GM10266 (cell line): Measurements from ENCODE around the gene ZNF19.

Experiments
- DNase-seq: peaks from one replicate; pipeline ENCODE4 v3.0.0; 2012; ENCODE audit errors: extremely low spot score
- TF ChIP-seq, protein P1 (sequence below): IDR thresholded peaks from 2 replicates; pipeline ENCODE4 v1.5.1; 2012; ENCODE audit warnings: mild to moderate bottlenecking, low read depth; ENCODE audit not compliant: control insufficient read depth, insufficient read depth; ENCODE audit errors: missing control alignments

Gene ZNF19

DNA sequence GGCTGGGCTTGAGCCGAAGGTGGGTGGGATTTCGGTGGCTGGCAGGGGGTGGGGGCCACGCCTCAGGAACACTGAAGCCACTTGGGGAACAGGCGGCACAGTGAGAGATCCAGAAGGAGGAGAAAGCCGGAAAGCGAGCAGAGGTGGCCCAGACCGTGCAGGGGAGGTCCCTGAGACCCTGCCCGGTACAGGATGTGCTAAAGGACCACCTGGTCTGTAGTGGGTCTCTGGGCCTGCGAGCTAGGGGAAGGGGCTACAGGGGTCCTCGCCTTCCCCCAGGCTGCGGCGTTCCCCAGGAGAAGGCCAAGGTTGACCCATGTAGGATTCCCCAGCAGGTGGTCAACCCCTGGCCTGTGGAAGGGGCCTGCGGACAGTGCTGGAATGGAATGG, 47.1 kb downstream of the ZNF19 start, which contains the start of gene TLE7:
Gene TLE7, minus strand, starts transcription at position 4 of the 390 bp plus-strand sequence. CDS start 8,730 bp downstream, outside the sequence.
- DNase-seq = no peak
- TF ChIP-seq, protein P1, sequence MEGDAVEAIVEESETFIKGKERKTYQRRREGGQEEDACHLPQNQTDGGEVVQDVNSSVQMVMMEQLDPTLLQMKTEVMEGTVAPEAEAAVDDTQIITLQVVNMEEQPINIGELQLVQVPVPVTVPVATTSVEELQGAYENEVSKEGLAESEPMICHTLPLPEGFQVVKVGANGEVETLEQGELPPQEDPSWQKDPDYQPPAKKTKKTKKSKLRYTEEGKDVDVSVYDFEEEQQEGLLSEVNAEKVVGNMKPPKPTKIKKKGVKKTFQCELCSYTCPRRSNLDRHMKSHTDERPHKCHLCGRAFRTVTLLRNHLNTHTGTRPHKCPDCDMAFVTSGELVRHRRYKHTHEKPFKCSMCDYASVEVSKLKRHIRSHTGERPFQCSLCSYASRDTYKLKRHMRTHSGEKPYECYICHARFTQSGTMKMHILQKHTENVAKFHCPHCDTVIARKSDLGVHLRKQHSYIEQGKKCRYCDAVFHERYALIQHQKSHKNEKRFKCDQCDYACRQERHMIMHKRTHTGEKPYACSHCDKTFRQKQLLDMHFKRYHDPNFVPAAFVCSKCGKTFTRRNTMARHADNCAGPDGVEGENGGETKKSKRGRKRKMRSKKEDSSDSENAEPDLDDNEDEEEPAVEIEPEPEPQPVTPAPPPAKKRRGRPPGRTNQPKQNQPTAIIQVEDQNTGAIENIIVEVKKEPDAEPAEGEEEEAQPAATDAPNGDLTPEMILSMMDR = no peak

GRCh38 chr16:71441348-71442050, 47.6 kb downstream of the ZNF19 start:
- TF ChIP-seq, protein P1 = peak; percentile 28
- DNase-seq = no peak

DNA sequence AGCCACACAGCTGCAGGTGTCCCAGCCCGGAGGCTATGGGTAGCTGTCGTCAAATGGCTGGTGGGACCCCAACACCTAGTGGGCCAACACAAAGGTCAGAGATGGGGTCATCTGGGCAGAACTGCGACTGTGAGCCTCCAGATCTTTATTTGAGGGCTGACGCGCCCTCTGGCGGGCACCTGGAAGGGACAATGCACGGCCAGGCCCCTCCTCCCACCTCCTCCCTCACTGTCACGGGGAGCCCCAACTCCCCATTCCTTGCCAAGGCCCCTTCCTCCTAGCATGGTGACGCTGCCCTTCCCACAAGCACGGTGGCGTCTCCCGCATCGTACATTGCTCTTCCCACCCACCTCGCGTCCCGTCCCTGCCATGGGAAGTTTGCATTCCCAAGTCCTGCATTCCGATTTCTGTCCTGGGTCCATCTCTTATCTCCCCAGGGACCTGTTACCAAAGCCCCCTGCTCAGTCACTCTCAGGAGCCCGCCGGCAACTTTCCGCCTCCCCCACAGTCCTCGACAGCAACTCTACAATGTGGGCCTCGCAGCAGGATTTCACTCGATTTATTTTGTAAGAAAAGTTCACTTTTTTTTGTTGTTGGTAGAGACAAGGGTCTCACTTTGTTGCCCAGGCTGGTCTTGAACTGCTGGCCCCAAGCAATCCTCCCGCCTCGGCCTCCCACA, 48.3 kb downstream of the ZNF19 start:
- TF ChIP-seq, protein P1 = peak; percentile 48
- peak; percentile 74 for DNase-seq

GRCh38 chr16:71439523-71439922, 49.6 kb downstream of the ZNF19 start:
- TF ChIP-seq, protein P1 = no peak
- DNase-seq = no peak

- DNase-seq = no peak
- TF ChIP-seq, protein P1 = no peak
Observed at GRCh38 chr16:71436473-71436872, 52.7 kb downstream of the ZNF19 start.

DNA sequence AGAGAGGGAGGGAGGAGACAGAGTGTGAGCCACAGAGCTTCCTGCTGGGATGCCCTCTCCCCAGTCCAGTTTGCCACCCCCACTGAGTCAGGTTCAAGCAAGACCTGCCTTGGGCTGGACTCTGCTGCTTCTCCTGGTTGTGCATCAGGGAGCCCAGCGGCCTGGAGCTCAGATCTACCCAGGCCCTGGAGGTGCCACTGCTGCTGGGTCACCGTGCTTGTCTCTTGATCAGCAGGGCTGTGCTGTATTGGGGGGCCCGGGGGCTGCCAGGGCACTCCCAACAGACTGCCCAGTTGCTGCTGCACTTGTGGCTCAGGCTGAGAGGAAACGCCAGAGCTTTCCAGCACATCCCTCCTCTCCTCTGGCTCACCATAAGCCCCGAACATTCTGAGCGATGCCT, 56.2 kb downstream of the ZNF19 start:
- TF ChIP-seq, protein P1 = no peak
- DNase-seq = no peak

DNA sequence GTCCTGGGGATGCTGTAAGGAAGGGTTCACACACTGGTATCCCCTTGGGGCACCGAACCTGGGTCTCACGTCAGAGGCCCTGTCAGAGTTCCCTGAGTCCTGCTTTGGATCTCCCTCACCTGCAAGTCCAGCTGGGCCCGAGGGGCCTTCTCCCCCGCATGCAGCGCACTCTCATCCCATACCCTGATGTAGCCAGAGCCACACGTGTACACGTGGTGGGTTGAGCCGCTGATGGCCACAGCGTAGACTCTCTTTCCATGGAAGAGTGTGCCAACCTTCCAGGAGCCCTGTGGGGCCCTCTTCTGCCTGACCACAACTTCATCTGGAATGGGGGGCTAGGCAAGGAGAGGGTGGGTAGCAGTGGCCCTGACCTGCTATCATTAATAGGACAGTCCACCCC, 57.1 kb downstream of the ZNF19 start:
- DNase-seq = no peak
- TF ChIP-seq, protein P1 = no peak
